DOHH2 (cell line): ENCODE measurements around the gene LRRC3C.

Experiments
- CTCF ChIP-seq: fragments of 200-600 bp; sonication (generic); IDR thresholded peaks from one replicate; pipeline ENCODE4 v1.5.1; 2014; ENCODE audit warnings: antibody characterized with exemption, mild to moderate bottlenecking, low read depth, low read length; ENCODE audit not compliant: poor library complexity, severe bottlenecking
- EZH2phosphoT487 ChIP-seq: fragments of 200-600 bp; sonication (generic); IDR thresholded peaks from 2 replicates; pipeline ENCODE4 v1.6.1; 2017; ENCODE audit warnings: borderline replicate concordance, mild to moderate bottlenecking, antibody characterized with exemption, low read length, moderate library complexity, mixed read lengths

DNA sequence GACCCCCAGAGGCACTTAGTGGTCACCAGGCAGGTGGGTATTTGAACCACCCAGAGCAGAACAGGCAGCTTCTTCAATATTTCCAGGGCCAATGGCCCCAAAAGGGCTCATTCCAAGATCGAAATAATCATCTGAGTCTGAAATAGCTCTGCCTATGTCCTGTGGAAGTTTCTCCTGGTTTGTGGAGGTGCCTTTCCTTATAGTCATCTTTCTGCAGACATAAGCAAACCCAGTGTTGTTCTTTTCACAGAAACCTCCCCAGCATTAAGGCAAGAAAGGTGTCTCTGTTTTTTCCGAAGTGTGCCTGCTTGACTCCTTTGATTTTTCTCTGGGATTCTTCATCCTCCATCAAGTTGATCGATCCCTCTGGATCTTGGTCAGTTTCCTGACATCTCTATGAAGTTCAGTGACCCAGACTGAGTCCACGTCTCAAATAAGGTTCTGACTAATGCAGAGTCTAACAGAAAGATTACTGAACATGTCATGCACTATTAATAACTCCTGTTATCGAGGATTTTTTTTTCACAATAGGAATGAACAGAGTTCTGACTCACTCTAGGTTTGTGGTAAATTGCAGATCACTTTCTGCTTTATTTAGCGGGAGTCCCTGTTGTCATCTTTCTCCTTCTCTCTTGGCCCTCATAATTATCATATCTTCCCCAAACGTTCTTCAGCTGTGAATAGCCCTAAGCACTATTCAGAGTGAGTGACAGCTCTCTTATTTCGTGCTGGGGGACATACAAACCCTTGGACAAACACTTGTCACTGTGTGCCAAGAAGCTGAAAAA is 1.5 kb downstream of the LRRC3C start:
- TF ChIP-seq CTCF (no peak), EZH2phosphoT487 (no peak)
